HG03025 (cell line): ENCODE results near the gene SPDYE17.
A peak's percentile ranks its signal among the peaks of the same experiment; 100 is the strongest.
"Not testable (repeated sequence)": the region's sequence is repeated elsewhere in the genome, so short reads cannot be mapped to it uniquely, and the experiment has no call there.

Experiments used
- ATAC-seq: cut with Tn5 transposase; IDR thresholded peaks from one replicate; pipeline ENCODE4 v1.9.1; 2021; ENCODE audit warnings: mild to moderate bottlenecking, moderate library complexity; ENCODE audit not compliant: unreplicated experiment, low FRiP score

Gene SPDYE17

DNA sequence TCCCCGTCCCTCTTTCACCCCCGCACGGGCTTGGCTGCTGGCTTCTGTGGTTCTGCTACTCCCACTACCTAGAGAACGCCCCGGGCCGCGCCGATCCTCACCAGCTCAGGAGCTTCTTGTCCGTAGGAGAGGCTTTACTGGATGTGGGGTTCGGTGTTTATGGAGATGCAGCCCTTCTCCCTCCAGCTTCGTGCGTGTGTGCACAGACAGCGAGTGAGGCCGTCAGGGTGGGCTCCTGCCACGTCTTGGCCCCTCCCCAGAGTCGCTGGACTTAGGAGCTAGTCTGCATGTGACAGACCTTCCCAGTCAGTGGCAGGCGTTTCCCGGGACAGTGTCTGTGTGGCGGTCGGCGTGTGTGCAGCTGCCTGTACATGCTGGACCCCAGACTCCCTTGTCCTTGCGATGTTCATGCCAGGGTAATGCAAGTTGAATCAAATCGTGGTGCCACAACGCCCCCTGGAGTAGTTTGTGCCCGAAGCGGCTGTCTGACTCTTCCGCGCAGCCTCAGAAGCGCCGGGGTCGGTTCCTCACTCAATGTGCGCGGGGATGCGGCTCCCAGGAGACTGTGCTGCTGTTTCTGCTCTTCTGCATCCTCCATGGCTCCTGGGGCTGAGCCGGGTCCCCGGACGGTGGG, 32.6 kb downstream of the SPDYE17 start:
- not testable (repeated sequence) for ATAC-seq

DNA sequence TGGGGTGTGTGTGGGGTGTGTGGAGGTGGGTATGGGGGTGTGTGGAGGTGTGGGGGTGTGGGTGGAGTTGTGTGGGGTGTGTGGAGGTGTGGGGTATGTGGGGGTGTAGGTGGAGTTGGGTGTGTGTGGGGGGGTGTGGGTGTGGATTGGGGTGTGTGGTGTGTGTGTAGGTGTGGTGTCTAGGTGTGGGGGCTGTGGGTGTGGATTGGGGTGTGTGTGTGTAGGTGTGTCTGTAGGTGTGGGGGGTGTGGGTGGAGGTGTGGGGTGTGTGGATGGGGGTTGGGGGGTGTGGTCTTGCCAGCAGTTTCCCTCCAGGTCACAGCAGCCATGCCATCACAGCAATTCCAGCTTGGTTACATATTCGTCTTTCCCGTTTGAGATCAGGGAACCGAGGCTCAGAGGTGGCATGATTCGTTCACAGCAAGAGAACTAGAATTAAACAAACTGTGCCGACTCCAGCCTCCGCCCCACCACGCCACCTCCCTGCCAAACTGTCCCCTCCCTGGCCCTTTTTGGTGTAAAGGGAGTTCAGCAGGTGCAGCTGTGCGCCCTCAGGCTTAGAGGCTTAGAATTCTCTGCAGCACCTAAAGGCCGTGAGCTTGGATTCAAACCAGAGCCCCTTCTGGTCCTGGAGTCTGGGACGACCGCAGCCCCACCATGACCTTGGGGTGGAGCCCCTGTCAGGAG, 33.3 kb downstream of the SPDYE17 start:
- ATAC-seq = not testable (repeated sequence)

- no peak for ATAC-seq
Measured at GRCh38 chr7:76998285-76998589, 33.9 kb downstream of the SPDYE17 start.

DNA sequence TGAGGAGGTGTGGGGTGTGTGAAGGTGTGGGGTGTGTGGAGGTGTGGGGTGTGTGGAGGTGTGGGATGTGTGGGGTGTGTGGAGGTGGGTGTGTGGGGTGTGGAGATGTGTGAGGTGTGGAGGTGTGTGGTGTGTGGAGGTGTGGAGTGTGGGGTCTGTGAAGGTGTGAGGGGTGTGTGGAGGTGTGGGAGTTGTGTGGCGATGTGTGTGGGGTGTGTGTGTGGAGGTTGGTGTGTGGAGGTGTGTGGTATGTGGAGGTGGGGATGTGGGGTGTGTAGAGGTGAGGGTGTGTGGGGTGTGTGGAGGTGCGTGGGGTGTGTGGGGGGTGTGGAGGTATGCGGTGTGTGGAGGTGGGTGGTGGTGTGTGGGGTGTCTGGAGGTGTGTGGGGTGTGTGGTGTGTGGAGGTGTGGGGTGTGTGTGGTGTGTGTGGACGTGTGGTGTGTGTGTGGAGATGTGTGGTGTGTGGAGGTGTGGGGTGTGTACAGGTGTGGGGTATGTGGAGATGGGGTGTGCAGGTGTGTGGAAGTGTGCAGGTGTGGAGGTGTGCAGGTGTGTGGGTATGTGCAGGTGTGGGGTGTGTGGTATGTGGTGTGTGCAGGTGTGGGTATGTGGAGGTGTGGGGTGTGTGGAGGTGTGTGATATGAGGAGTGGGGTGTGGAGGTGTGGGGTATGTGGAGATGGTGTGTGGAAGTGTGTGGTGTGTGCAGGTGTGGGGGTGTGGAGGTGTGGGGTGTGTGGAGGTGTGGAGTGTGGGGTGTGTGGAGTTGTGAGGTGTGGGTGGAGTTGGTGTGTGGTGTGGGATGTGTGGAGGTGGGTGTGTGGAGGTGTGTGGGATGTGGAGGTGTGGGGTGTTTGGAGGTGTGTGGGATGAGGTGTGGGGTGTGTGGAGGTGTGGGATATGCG, 34.5 kb downstream of the SPDYE17 start:
- ATAC-seq = no peak

DNA sequence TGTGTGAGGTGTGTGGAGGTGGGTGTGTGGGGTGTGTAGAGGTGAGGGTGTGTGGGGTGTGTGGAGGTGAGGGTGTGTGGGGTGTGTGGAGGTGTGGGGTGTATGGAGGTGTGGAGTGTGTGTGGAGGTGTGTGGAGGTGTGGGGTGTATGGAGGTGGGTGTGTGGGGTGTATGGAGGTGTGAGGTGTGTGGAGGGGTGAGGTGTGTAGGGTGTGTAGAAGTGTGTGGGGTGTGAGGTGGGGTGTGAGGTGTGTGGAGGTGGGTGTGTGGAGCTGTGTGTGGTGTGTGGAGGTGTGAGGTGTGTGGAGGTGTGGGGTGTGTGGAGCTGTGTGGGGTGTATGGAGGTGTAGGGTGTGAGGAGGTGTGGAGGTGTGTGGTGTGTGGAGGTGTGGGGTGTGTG, 35.2 kb downstream of the SPDYE17 start:
- ATAC-seq = not testable (repeated sequence)

DNA sequence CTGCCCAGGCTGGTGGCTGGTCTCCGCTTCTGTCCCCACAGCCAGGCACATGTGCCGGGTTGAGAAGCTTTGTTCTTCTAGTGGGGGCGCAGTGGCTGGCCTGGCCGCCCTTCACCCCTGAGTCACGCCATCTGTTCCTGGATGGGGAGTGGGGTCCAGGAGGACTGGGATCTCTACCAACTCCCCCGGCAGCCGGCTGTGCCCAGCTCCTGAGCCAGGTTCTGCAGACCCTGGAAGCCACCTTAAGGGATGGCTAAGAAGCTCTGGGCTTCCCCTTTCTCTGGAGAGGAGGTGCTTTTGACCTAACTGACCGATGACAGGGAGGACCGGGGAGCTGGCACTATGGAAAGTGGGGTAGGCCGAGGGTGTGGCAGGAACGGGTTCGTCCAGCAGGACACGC, 37.9 kb downstream of the SPDYE17 start:
- ATAC-seq = not testable (repeated sequence)

- ATAC-seq = not testable (repeated sequence)
Measured at GRCh38 chr7:76993831-76994230, 38.3 kb downstream of the SPDYE17 start.

GRCh38 chr7:76992871-76993270, 39.3 kb downstream of the SPDYE17 start:
- ATAC-seq = not testable (repeated sequence)

DNA sequence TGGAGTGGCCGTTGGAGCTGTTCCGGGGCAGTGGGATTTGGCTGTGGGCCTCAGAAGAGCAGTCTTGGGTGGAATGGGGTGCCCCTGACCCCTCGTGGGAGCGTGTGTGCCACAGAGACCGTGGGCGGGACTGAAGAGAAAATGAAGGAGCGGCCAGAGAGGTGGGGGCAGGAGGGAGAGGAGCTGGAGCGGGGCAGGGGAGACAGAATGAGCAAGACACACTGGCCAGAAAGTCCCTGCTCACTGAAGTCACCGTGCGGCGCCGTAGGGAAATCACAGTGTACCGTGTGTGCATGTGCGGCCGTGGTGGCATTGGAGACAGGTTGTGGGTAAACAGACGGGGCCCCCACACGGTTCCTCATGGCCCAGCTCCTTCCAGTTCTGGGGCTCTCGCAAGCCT, 40.0 kb downstream of the SPDYE17 start:
- ATAC-seq = not testable (repeated sequence)

DNA sequence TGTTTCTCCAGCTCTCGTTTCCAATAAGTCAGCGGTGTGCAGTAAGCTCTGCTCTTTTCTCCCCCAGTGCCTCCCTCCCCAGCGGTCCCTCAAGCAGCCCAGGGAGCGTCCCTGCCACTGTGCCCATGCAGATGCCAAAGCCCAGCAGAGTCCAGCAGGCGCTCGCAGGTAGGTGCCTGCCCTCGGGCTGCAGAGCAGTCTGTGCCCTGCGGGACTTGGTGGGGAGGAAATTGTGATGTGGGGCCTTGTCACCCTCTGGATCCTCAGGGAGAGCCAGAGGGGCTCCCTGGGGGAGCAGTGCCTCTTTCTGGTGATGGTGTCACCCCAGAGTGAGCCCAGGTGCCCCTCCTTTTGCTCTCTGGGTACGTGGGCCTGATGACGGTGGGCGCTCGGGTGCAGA, 42.0 kb downstream of the SPDYE17 start:
- not testable (repeated sequence) for ATAC-seq

GRCh38 chr7:76985924-76986717, 46.0 kb downstream of the SPDYE17 start:
- ATAC-seq = not testable (repeated sequence)

DNA sequence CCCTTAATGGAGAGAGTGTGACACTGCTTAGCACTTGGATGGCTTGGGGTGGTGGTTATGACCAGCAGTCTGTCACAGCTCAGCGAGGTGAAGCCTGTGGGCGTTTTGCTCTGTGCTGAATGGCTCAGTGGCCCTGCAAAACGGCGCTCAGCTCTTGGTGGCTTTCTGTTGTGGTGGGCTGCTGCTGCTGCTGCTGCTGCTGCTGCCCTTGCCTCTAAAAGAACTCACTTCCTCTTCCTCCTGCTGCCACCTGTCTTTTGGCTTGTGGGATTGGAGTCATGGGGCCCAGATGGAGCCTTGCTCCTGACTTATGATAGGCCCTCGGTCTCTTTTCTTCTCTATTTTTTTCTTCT, 47.4 kb downstream of the SPDYE17 start:
- peak; percentile 94 for ATAC-seq

GRCh38 chr7:76983937-76984783, 48.0 kb downstream of the SPDYE17 start:
- ATAC-seq = not testable (repeated sequence)

DNA sequence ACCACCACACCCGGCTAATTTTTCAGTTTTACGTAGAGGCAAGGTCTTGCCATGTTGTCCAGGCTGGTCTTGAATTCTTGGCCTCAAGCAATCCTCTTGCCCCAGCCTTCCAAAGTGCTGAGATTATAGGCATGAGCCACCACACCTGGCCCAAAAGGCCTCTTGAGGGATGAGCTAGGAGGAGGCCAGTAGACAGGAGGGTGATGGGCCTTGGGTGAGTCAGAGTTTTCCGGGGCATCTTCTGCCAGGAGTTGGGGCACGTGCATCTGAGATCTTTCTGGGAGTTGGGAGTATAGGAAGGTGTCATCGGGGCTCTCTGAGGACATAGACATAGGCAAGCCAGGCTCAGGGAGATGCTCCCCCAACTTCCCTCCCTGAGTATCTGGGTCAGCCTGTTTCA, 48.8 kb downstream of the SPDYE17 start:
- ATAC-seq = not testable (repeated sequence)

GRCh38 chr7:76982501-76982900, 49.7 kb downstream of the SPDYE17 start:
- not testable (repeated sequence) for ATAC-seq

- not testable (repeated sequence) for ATAC-seq
Measured at GRCh38 chr7:76981187-76981970, 50.8 kb downstream of the SPDYE17 start.

DNA sequence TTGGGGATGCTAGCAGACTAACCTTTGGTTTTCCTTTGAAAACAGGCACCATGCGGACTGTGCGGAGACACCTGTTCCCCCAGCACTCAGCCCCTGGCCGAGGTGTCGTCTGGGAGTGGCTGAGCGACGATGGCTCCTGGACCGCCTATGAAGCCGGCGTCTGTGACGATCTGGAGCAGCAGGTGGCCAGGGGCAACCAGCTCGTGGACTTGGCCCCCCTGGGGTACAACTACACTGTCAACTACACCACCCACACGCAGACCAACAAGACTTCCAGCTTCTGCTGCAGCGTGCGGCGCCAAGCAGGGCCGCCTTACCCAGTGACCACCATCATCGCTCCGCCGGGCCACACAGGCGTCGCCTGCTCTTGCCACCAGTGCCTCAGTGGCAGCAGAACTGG, 51.6 kb downstream of the SPDYE17 start:
- not testable (repeated sequence) for ATAC-seq

GRCh38 chr7:76977761-76978367, 54.3 kb downstream of the SPDYE17 start:
- ATAC-seq = not testable (repeated sequence)
